Heart left ventricle (tissue), 13 donors: ENCODE data around the gene NR0B1.

Experiments
- POLR2A ChIP-seq, 2 donors: fragments of 450-650 bp; IDR thresholded peaks; one replicate each; pipeline ENCODE4 v1.6.1; 2017; ENCODE audit warnings: antibody characterized with exemption in 2 of 2, mild to moderate bottlenecking in 2 of 2, moderate library complexity in 2 of 2
- TF ChIP-seq, protein P1 (sequence below), 12 donors: fragments of 200-600 bp; sonication (generic) in 4 of 12; IDR thresholded peaks; one replicate each; pipeline versions ENCODE4 v1.5.0 to v1.8.0; 2018 to 2022; ENCODE audit warnings: antibody characterized with exemption in 12 of 12, mild to moderate bottlenecking in 5 of 12
- donor health status: ischemic (EF 13 %, LVEDD 7.1; RV severe dilation, severe dysfunction).
- donor health status: DM: no; HTN: yes; CAD: no.
- donor health status: DM: no; HTN: no; CAD: no.
- donor health status: ischemic (EF 25% LVEDD 6.9; RV normal size, moderate dysfunction).
- donor health status: ischemic (EF 25% LVEDD 5.7; RV mildly dilated, moderate dysfunction).
- donor health status: ischemic (EF 35%, LVEDD 5.7; RV mildly dilated, moderate dysfunction).
- donor health status: nonischemic (EF 11% LVEDD 7.7; RV severe dilation, severe dysfunction).
- donor health status: DM: yes; HTN: yes; CAD: no.
- donor health status: PGD.
- donor health status: ischemic (EF 29% LVEDD 5.4; RV normal size, mild dysfunction).
- donor health status: nonischemic (EF 23%, LVEDD 6.1; RV moderate dilation, normal function).

DNA sequence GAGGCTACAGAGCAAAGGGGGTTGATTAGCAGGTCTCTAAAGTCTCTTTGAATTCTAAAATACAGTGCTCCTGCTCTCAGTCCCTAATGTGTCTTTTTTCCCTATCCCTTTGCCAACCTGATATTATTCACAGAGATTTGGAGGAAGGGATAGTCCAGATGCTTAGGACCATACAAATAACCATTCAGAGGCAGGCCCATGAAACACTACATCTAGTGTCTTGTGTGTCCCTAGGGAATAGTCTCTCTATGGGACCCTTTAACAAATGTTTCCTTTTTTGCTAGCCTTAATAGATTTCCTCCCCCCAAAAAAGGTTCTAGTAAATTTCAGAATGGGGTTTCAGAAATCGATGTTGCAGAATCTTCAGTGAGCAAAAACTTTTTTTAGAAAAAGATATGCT, 1.7 kb downstream of the NR0B1 start:
- TF ChIP-seq, protein P1, sequence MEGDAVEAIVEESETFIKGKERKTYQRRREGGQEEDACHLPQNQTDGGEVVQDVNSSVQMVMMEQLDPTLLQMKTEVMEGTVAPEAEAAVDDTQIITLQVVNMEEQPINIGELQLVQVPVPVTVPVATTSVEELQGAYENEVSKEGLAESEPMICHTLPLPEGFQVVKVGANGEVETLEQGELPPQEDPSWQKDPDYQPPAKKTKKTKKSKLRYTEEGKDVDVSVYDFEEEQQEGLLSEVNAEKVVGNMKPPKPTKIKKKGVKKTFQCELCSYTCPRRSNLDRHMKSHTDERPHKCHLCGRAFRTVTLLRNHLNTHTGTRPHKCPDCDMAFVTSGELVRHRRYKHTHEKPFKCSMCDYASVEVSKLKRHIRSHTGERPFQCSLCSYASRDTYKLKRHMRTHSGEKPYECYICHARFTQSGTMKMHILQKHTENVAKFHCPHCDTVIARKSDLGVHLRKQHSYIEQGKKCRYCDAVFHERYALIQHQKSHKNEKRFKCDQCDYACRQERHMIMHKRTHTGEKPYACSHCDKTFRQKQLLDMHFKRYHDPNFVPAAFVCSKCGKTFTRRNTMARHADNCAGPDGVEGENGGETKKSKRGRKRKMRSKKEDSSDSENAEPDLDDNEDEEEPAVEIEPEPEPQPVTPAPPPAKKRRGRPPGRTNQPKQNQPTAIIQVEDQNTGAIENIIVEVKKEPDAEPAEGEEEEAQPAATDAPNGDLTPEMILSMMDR (IDR thresholded peaks at IDR 0.05): no peak
- TF ChIP-seq POLR2A (IDR thresholded peaks at IDR 0.05): no peak
